ENCODE measurements around the gene ABHD13. TPM values are rescaled to one million over a fixed set of nuclear protein-coding genes. Genes with fewer than 3 reads are reported as not detected.
"Not testable (repeated sequence)": the region's sequence is repeated elsewhere in the genome, so short reads cannot be mapped to it uniquely, and the experiment has no call there.

Gene ABHD13
- total RNA-seq, 1 experiment from 2014 or later, result 9.9 TPM

DNA sequence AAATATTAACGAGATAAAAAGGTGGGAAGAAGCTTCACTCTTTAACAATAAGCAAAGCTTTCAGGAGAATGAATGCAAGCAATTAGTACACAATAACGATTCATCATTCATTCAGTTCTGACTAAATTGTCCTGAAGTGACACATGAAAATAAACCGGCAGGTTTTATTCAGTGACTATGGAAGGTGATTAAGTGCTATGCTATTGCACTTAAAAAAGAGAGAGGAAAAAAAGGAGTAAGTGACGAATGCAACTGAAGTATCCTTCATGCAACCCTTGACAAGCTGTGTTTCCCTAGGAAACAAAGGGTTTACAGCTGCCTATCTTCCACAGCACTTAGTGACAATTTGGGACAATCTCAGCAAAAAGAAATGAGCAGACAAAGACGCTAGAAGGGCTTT, 4.2 kb upstream of the ABHD13 start:
- CTCF ChIA-PET, result no interaction called here
- Histone ChIP-seq H3K27me3 (replicated peaks; ENCODE audit: control insufficient read depth, insufficient read depth, low read length) (no peaks in the 10 kb centered on the region), H3K4me1 (0 out of 2 replicates have a peak, but pooled peaks cover 8% of the 10 kb centered on the region), H3K9me3 (no peaks in the 10 kb centered on the region), H3K36me3 (ENCODE audit: control insufficient read depth, insufficient read depth, low read length) (no peaks in the 10 kb centered on the region), H3K4me3 (ENCODE audit: low read depth, low read length) (no peak overlapping the region)
- peak overlapping the region; percentile 16 for H3K27ac Mint-ChIP-seq (ENCODE audit: unreplicated experiment)
- no TSS peak for BruUV-seq (replicated peaks)
- H3K9me3 Mint-ChIP-seq (ENCODE audit: unreplicated experiment), result no peaks in the 10 kb centered on the region
- intact Hi-C loops (cut with micrococcal nuclease; ENCODE audit: unreplicated experiment), result loop anchor here (1.0 kb wide), 1 partner anchor 38 kb away; no protein-coding TSS in a partner anchor
- POLR2A ChIA-PET, result no interaction called here
- H3K27me3 Mint-ChIP-seq (ENCODE audit: insufficient read depth, unreplicated experiment), result no peaks in the 10 kb centered on the region
- no peak for DNase-seq
- peaks cover 20% of the 10 kb centered on the region for H3K36me3 Mint-ChIP-seq (ENCODE audit: insufficient read depth, unreplicated experiment)
- TF ChIP-seq, protein P1, sequence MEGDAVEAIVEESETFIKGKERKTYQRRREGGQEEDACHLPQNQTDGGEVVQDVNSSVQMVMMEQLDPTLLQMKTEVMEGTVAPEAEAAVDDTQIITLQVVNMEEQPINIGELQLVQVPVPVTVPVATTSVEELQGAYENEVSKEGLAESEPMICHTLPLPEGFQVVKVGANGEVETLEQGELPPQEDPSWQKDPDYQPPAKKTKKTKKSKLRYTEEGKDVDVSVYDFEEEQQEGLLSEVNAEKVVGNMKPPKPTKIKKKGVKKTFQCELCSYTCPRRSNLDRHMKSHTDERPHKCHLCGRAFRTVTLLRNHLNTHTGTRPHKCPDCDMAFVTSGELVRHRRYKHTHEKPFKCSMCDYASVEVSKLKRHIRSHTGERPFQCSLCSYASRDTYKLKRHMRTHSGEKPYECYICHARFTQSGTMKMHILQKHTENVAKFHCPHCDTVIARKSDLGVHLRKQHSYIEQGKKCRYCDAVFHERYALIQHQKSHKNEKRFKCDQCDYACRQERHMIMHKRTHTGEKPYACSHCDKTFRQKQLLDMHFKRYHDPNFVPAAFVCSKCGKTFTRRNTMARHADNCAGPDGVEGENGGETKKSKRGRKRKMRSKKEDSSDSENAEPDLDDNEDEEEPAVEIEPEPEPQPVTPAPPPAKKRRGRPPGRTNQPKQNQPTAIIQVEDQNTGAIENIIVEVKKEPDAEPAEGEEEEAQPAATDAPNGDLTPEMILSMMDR (IDR thresholded peaks at IDR 0.05; ENCODE audit: insufficient read depth in 1 of 2, low read depth in 1 of 2, low read length in 1 of 2, severe bottlenecking in 1 of 2, unreplicated experiment in 1 of 2), result no peak
- peak overlapping the region; percentile 73 for H3K4me3 Mint-ChIP-seq (ENCODE audit: unreplicated experiment)
- peaks cover 7% of the 10 kb centered on the region for H3K4me1 Mint-ChIP-seq (ENCODE audit: low read depth, unreplicated experiment)

DNA sequence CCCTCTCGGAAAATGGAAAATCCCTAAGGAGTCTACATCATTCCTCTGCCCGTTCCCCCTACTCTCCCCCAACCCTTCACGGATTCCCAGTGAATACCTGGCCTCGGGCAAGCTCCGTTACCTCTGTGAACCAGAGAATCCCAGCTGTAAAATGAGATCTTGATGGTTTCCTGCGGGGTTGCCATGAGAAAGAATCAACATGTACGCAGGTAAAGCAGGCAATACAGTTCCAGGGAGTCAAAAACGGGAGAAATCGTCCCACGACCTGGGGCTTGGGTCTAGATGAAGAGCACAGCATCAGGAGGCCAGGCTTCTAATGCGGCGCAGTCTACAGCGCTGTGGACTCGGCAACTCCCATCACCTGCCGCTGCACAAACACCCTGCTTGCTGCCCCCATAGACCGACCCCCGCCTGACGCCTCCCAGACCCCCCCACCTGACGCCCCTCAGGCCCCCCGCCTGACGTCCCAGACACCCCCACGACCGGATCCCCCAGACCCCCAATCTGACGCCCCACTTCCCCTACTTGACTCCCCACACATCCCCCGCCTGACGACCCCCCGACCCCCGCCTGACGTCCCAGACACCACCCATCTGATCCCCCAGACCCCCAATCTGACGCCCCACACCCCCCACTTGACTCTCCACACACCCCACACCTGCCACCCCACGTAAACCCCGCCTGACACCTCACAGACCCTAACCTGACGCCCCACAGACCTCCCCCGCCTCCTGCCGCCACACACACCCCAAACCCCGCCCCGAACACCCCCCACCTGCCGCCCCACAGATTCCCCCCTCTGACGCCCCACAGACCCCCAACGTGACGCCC, 3.5 kb upstream of the ABHD13 start:
- peak overlapping the region; percentile 73 for H3K4me3 Mint-ChIP-seq (ENCODE audit: unreplicated experiment)
- H3K36me3 Mint-ChIP-seq (ENCODE audit: insufficient read depth, unreplicated experiment), result peaks cover 13% of the 10 kb centered on the region
- Histone ChIP-seq H3K4me3 (ENCODE audit: low read depth, low read length) (peak overlapping the region; percentile 71), H3K9me3 (no peaks in the 10 kb centered on the region), H3K4me1 (peaks cover 13% of the 10 kb centered on the region), H3K27me3 (replicated peaks; ENCODE audit: control insufficient read depth, insufficient read depth, low read length) (no peaks in the 10 kb centered on the region), H3K36me3 (ENCODE audit: control insufficient read depth, insufficient read depth, low read length) (no peaks in the 10 kb centered on the region)
- H3K27me3 Mint-ChIP-seq (ENCODE audit: insufficient read depth, unreplicated experiment), result no peaks in the 10 kb centered on the region
- H3K9me3 Mint-ChIP-seq (ENCODE audit: unreplicated experiment), result no peaks in the 10 kb centered on the region
- TF ChIP-seq, protein P1 (IDR thresholded peaks at IDR 0.05; ENCODE audit: insufficient read depth in 1 of 2, low read depth in 1 of 2, low read length in 1 of 2, severe bottlenecking in 1 of 2, unreplicated experiment in 1 of 2), result no peak
- DNase-seq, result no peak
- ChIA-PET CTCF (no interaction called here), POLR2A (no interaction called here)
- no TSS peak for BruUV-seq (replicated peaks)
- intact Hi-C loops (cut with micrococcal nuclease; ENCODE audit: unreplicated experiment), result loop anchor here (1.0 kb wide), 1 partner anchor 38 kb away; no protein-coding TSS in a partner anchor
- H3K4me1 Mint-ChIP-seq (ENCODE audit: low read depth, unreplicated experiment), result peaks cover 7% of the 10 kb centered on the region
- H3K27ac Mint-ChIP-seq (ENCODE audit: unreplicated experiment), result peak overlapping the region; percentile 16

DNA sequence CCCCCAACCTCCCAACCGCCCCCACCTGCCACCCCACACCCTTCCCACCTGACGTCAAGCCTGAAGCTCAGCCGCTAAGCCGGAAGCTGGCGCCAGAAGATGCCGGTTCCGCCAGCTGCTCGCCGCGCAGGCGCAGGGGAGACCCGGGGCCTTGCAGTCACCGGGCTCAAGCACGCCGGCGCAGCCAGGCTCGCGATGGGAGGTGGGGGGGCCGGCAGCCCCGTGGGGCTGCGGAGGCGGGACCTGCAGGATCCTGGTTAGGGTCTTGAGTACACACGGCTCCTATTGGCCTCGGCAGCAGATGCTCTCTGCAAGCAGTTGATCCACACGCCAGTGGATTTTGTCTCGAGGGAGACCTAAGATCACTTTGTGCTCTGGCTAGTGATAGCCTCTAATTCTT, 2.8 kb upstream of the ABHD13 start, which contains the start of gene LIG4:
Gene LIG4 (minus strand): TSS at position 101 of the 400 bp plus-strand sequence. CDS start 4,268 bp downstream, outside the sequence.
- DNase-seq, result peak; percentile 93 to 94
- peaks cover 8% of the 10 kb centered on the region for H3K36me3 Mint-ChIP-seq (ENCODE audit: insufficient read depth, unreplicated experiment)
- Histone ChIP-seq H3K4me1 (peaks cover 15% of the 10 kb centered on the region), H3K27me3 (replicated peaks; ENCODE audit: control insufficient read depth, insufficient read depth, low read length) (no peaks in the 10 kb centered on the region), H3K4me3 (ENCODE audit: low read depth, low read length) (peak within 1 kb of the TSS; percentile 71), H3K9me3 (no peaks in the 10 kb centered on the region), H3K36me3 (ENCODE audit: control insufficient read depth, insufficient read depth, low read length) (no peaks in the 10 kb centered on the region)
- BruUV-seq (replicated peaks), result no TSS peak
- peak within 1 kb of the TSS; percentile 73 for H3K4me3 Mint-ChIP-seq (ENCODE audit: unreplicated experiment)
- H3K27ac Mint-ChIP-seq (ENCODE audit: unreplicated experiment), result peak within 1 kb of the TSS; percentile 16
- ChIA-PET CTCF (no interaction called here), POLR2A (interaction anchor here (0.9 kb wide), 1 partner anchor 61 kb away, joined by 3 read pairs; no protein-coding TSS in a partner anchor)
- H3K27me3 Mint-ChIP-seq (ENCODE audit: insufficient read depth, unreplicated experiment), result no peaks in the 10 kb centered on the region
- H3K4me1 Mint-ChIP-seq (ENCODE audit: low read depth, unreplicated experiment), result peaks cover 7% of the 10 kb centered on the region
- H3K9me3 Mint-ChIP-seq (ENCODE audit: unreplicated experiment), result no peaks in the 10 kb centered on the region
- TF ChIP-seq, protein P1 (IDR thresholded peaks at IDR 0.05; ENCODE audit: insufficient read depth in 1 of 2, low read depth in 1 of 2, low read length in 1 of 2, severe bottlenecking in 1 of 2, unreplicated experiment in 1 of 2), result no peak
- intact Hi-C loops (cut with micrococcal nuclease; ENCODE audit: unreplicated experiment), result no loop called here

DNA sequence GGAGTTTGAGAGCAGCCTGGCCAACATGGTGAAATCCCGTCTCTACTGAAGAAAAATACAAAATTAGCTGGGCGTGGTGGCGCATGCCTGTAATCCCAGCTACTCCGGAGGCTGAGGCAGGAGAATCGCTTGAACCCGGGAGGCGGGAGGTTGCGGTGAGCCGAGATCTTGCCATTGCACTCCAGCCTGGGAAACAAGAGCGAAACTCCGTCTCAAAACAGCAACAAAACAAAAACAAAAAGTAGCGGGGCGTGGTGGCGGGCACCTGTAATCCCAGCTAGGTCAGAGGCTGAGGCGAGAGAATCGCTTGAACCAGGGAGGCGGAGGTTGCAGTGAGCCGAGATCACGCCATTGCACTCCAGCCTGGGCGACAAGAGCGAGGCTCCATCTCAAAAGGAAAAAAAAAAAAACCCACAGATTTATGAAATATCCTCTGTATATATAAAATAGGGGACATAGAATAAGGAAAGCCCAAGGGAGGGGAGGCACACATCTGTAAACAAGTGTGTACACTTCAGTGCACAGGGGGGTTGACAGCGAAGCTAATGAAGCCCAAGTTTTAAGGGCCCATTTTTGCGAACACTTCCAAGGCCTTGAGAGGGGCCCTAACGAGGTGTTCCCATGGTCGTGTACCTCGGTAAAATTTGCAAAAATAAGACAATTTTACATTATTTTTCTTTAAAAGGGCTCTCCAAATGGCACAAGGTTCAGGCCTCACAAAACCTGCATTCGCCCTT, 717 bp upstream of the ABHD13 start:
- BruUV-seq (replicated peaks), result TSS peak; percentile 83
- H3K9me3 ChIP-seq; H3K9me3 Mint-ChIP-seq (ENCODE audit: unreplicated experiment); H3K27me3 Mint-ChIP-seq (ENCODE audit: insufficient read depth, unreplicated experiment); H3K36me3 ChIP-seq (ENCODE audit: control insufficient read depth, insufficient read depth, low read length); H3K4me1 Mint-ChIP-seq (ENCODE audit: low read depth, unreplicated experiment); POLR2A ChIA-PET; H3K36me3 Mint-ChIP-seq (ENCODE audit: insufficient read depth, unreplicated experiment); H3K27me3 ChIP-seq (replicated peaks; ENCODE audit: control insufficient read depth, insufficient read depth, low read length): not testable (repeated sequence)
- DNase-seq, result peak in 1 of 2 experiments; percentile 14
- Histone ChIP-seq H3K4me1 (peaks cover 15% of the 10 kb centered on the region), H3K4me3 (ENCODE audit: low read depth, low read length) (peak overlapping the region; percentile 97)
- peak overlapping the region; percentile 83 for H3K4me3 Mint-ChIP-seq (ENCODE audit: unreplicated experiment)
- intact Hi-C loops (cut with micrococcal nuclease; ENCODE audit: unreplicated experiment), result loop anchor here (1.0 kb wide), 2 partner anchors 9 to 63 kb away; no protein-coding TSS in a partner anchor
- CTCF ChIA-PET, result interaction anchor here (1.1 kb wide), 1 partner anchor 62 kb away, joined by 3 read pairs; no protein-coding TSS in a partner anchor
- peak overlapping the region; percentile 86 for H3K27ac Mint-ChIP-seq (ENCODE audit: unreplicated experiment)
